Tracheal epithelial cell (primary cell): ENCODE measurements around the gene SH3YL1. TPM values are rescaled to one million over a fixed set of nuclear protein-coding genes. Genes with fewer than 3 reads are reported as not detected.

Experiments used
- total RNA-seq: library from RNA; depleted of rRNA; stranded (reverse); fragments of >200 nt; gene quantifications from 2 replicates; pipeline ENCODE4 v1.2.1, GENCODE V29; 2014

SH3YL1 gene, protein sequence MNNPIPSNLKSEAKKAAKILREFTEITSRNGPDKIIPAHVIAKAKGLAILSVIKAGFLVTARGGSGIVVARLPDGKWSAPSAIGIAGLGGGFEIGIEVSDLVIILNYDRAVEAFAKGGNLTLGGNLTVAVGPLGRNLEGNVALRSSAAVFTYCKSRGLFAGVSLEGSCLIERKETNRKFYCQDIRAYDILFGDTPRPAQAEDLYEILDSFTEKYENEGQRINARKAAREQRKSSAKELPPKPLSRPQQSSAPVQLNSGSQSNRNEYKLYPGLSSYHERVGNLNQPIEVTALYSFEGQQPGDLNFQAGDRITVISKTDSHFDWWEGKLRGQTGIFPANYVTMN
- 50.4 and 135 TPM in 2 replicates for total RNA-seq

DNA sequence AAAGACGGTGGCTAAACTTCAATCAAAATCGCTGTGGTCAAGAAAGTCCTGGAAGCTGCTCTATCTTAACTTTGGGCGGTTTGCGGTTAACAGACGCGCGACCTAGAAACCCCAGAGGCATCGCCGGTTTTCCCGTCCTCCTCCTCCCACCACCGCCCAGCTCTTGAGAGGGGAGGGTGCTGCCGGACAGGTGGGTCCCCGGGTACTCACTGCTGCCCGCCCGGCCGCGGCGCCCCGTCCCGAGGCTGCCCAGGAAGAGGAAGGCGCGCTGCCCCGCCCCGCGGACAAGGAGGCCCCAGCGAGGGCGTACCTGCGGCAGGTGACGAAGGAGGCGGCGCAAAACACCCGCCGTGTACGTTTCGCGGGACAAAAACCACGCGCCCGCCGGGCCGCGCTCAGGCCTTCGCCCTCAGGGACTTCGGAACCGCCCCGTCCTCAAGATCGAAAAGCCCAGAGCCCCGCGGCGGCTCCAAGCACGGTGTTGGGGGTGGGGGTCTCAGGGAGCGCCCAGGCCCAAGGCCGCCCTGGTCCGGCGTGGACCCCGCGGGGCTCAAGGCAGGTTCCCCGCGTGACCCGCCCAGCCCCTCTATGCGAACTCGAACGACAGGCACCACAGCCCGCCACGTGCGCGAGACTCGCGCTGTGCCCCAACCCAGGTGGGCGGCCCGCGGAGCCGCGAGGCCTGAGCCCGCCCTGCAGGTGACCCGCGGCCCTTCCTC lies at the start of gene SH3YL1:
TSS of gene SH3YL1 (minus strand) at position 259 of the 719 bp plus-strand sequence. CDS start at position 211, 48 bp downstream.

GRCh38 chr2:287911-288757 lies 24.3 kb upstream of the SH3YL1 start, which contains the start of gene ALKAL2:
Gene ALKAL2 (minus strand): TSS chr2:288091. CDS start chr2:287835, 256 bp downstream.

GRCh38 chr2:264493-265468 lies 949 bp upstream of the SH3YL1 start, which contains the start of gene ACP1:
Gene ACP1 (plus strand): TSS chr2:264947. CDS start chr2:264965, 18 bp downstream.

Other genes starting within 250 kb of the SH3YL1 start
- gene FAM110C, start 217.5 kb downstream of the SH3YL1 start, total RNA-seq, result 12.6 and 21.4 TPM in 2 replicates
- 73.5 and 81.4 TPM in 2 replicates for gene ACP1, start 915 bp upstream of the SH3YL1 start, total RNA-seq
- gene ALKAL2, start 24.1 kb upstream of the SH3YL1 start, total RNA-seq, result 2.2 TPM in 1 of 2 replicates, not detected in the other